22Rv1 (cell line): ENCODE results near the gene KCTD19.
"Not testable (repeated sequence)": the region's sequence is repeated elsewhere in the genome, so short reads cannot be mapped to it uniquely, and the experiment has no call there.

Experiments
- H3K27ac ChIP-seq: fragments of 450-650 bp; 2 replicates; pipeline ENCODE4 v1.5.1; 2017
- CTCF ChIP-seq: fragments of 450-650 bp; IDR thresholded peaks from 2 replicates; pipeline ENCODE4 v1.5.1; 2017; ENCODE audit warnings: mild to moderate bottlenecking
- ZFX ChIP-seq: fragments of 450-650 bp; IDR thresholded peaks from 2 replicates; pipeline ENCODE4 v1.6.1; 2017; ENCODE audit warnings: antibody characterized with exemption, borderline replicate concordance

Gene KCTD19

GRCh38 chr16:67356396-67356795 is 29.9 kb upstream of the KCTD19 start:
- H3K27ac ChIP-seq: no peak overlapping the region
- TF ChIP-seq ZFX (no peak), CTCF (no peak)

GRCh38 chr16:67352463-67352862 is 25.9 kb upstream of the KCTD19 start:
- H3K27ac ChIP-seq: not testable (repeated sequence)

GRCh38 chr16:67350324-67350723 is 23.8 kb upstream of the KCTD19 start:
- H3K27ac ChIP-seq: no peak overlapping the region
- TF ChIP-seq ZFX (no peak), CTCF (no peak)

GRCh38 chr16:67349172-67349571 is 22.6 kb upstream of the KCTD19 start:
- H3K27ac ChIP-seq: no peak overlapping the region
- peak; percentile 74 for TF ChIP-seq CTCF
- no peak for TF ChIP-seq ZFX

- H3K27ac ChIP-seq: peak overlapping the region; percentile 73
- TF ChIP-seq ZFX (no peak), CTCF (no peak)
Measured at GRCh38 chr16:67346341-67346740, 19.8 kb upstream of the KCTD19 start.

- peak overlapping the region; percentile 73 for H3K27ac ChIP-seq
- TF ChIP-seq ZFX: no peak
- no peak for TF ChIP-seq CTCF
Measured at GRCh38 chr16:67345401-67345800, 18.9 kb upstream of the KCTD19 start.

- TF ChIP-seq CTCF (no peak), ZFX (no peak)
Measured at GRCh38 chr16:67342616-67343015, 16.1 kb upstream of the KCTD19 start.

GRCh38 chr16:67341250-67341649 is 14.7 kb upstream of the KCTD19 start:
- no peak overlapping the region for H3K27ac ChIP-seq
- TF ChIP-seq CTCF (no peak), ZFX (no peak)

More at GRCh38 chr16:67342616-67343015, 16.1 kb upstream of the KCTD19 start:
- H3K27ac ChIP-seq: no peak overlapping the region
